Chondrocyte (in vitro differentiated cells): Measurements from ENCODE around the gene ANTXR1. TPM values are rescaled to one million over a fixed set of nuclear protein-coding genes. Genes with fewer than 3 reads are reported as not detected.

Experiments used
- DNase-seq: peaks from one replicate; pipeline ENCODE4 v3.0.0; 2021; ENCODE audit warnings: mixed read lengths, low spot score
- H3K27ac Mint-ChIP-seq: one replicate; pipeline ENCODE4 v1.8.0; 2021; ENCODE audit warnings: mild to moderate bottlenecking, moderate library complexity, mixed read lengths; ENCODE audit not compliant: unreplicated experiment
- H3K27me3 Mint-ChIP-seq: 2 replicates; pipeline ENCODE4 v1.8.0; 2021; ENCODE audit warnings: low read depth, mixed read lengths
- H3K36me3 Mint-ChIP-seq: 2 replicates; pipeline ENCODE4 v1.8.0; 2021; ENCODE audit warnings: low read depth, mixed read lengths
- H3K4me1 Mint-ChIP-seq: 2 replicates; pipeline ENCODE4 v1.8.0; 2021; ENCODE audit warnings: low read depth, mild to moderate bottlenecking, mixed read lengths
- H3K4me3 Mint-ChIP-seq: one replicate; pipeline ENCODE4 v1.8.0; 2021; ENCODE audit warnings: mild to moderate bottlenecking, moderate library complexity, mixed read lengths; ENCODE audit not compliant: unreplicated experiment
- H3K9me3 Mint-ChIP-seq: 2 replicates; pipeline ENCODE4 v1.8.0; 2021; ENCODE audit warnings: low read depth, mixed read lengths
- total RNA-seq: library from RNA; stranded (reverse); gene quantifications from 3 replicates; pipeline ENCODE4 v1.2.1, GENCODE V29; 2021
- TF ChIP-seq, protein P1 (sequence below): fragments of 200-600 bp; sonication (generic); IDR thresholded peaks from 2 replicates; pipeline ENCODE4 v1.5.0; 2021; ENCODE audit warnings: antibody characterized with exemption, mild to moderate bottlenecking, moderate library complexity

Gene ANTXR1
- total RNA-seq, 1 donor from 2014 or later, result 351 TPM

DNA sequence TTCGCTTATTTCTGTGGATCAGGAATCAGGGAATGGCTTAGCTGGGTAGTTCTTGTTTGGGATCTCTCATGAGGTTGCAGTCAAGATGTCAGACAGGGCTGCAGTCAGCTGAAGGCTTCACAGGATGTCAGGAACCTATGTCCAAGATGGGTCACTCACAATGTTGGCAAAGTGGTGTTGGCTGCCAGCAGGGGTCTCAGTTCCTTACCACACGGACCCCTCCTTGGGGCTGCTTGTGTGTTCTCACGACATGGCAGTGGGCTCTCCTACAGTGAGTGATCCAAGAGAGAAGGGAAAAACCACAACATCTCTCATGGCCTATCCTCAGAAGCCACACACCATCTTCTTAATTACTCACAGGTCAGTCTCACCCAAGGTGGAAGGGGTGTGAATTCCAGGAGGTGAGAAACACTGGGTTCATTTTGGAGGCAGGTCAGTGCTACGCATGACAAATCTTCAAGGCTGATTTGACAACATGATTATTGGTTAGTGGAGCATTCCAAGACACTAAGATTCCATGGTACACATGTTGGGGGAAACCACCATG lies 1.3 kb upstream of the ANTXR1 start:
- H3K27ac Mint-ChIP-seq, result no peak overlapping the region
- no peak overlapping the region for H3K4me3 Mint-ChIP-seq
- no peak for DNase-seq
- H3K4me1 Mint-ChIP-seq, result peaks cover 41% of the 10 kb centered on the region
- H3K27me3 Mint-ChIP-seq, result no peaks in the 10 kb centered on the region
- peaks cover 5% of the 10 kb centered on the region for H3K9me3 Mint-ChIP-seq
- TF ChIP-seq, protein P1, sequence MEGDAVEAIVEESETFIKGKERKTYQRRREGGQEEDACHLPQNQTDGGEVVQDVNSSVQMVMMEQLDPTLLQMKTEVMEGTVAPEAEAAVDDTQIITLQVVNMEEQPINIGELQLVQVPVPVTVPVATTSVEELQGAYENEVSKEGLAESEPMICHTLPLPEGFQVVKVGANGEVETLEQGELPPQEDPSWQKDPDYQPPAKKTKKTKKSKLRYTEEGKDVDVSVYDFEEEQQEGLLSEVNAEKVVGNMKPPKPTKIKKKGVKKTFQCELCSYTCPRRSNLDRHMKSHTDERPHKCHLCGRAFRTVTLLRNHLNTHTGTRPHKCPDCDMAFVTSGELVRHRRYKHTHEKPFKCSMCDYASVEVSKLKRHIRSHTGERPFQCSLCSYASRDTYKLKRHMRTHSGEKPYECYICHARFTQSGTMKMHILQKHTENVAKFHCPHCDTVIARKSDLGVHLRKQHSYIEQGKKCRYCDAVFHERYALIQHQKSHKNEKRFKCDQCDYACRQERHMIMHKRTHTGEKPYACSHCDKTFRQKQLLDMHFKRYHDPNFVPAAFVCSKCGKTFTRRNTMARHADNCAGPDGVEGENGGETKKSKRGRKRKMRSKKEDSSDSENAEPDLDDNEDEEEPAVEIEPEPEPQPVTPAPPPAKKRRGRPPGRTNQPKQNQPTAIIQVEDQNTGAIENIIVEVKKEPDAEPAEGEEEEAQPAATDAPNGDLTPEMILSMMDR, result peak; percentile 15
- no peaks in the 10 kb centered on the region for H3K36me3 Mint-ChIP-seq

DNA sequence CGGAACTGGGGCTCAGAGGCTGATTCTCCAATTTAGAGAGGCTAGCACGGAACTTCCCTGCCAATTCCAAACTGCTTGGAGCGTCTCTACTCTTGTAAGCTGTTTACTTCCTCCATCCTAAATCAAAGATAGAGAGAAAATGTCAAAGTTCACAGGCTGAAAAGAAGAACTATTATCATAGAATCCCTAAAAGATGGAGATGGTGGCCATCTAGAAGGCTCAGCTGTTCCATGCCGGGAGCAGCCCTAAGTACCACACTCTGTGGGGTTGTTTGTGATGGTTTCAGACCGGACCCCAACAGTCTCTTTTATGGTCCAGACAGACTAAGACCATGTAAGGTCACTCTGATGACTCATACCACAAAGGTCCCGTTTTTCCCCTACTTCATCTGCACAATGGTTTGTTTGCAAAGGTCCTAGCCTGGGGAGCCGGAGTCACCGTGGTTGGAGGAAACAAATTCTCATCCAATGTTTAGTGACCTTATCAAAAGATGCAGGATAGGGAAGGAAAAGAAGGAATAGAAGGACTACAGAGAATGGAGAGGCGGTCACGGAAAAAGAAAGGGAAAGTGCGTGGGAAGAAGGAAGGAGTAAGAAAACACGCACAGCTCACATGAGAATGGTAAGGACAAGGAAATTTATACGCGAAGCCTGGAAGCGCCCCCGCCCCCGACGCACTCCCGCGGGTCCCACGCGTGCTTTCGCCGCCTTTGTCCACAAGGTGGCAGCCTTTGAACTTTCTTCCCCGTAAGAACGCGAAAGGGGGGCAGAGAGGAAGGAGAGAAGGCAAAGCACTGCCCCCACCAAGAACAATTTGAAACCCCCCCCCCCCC lies 453 bp upstream of the ANTXR1 start:
- H3K36me3 Mint-ChIP-seq, result no peaks in the 10 kb centered on the region
- H3K4me1 Mint-ChIP-seq, result peaks cover 50% of the 10 kb centered on the region
- TF ChIP-seq, protein P1, result peak; percentile 91
- H3K27ac Mint-ChIP-seq, result peak overlapping the region; percentile 93
- no peaks in the 10 kb centered on the region for H3K27me3 Mint-ChIP-seq
- peak; percentile 55 for DNase-seq
- peaks cover 5% of the 10 kb centered on the region for H3K9me3 Mint-ChIP-seq
- H3K4me3 Mint-ChIP-seq, result peak overlapping the region; percentile 94

DNA sequence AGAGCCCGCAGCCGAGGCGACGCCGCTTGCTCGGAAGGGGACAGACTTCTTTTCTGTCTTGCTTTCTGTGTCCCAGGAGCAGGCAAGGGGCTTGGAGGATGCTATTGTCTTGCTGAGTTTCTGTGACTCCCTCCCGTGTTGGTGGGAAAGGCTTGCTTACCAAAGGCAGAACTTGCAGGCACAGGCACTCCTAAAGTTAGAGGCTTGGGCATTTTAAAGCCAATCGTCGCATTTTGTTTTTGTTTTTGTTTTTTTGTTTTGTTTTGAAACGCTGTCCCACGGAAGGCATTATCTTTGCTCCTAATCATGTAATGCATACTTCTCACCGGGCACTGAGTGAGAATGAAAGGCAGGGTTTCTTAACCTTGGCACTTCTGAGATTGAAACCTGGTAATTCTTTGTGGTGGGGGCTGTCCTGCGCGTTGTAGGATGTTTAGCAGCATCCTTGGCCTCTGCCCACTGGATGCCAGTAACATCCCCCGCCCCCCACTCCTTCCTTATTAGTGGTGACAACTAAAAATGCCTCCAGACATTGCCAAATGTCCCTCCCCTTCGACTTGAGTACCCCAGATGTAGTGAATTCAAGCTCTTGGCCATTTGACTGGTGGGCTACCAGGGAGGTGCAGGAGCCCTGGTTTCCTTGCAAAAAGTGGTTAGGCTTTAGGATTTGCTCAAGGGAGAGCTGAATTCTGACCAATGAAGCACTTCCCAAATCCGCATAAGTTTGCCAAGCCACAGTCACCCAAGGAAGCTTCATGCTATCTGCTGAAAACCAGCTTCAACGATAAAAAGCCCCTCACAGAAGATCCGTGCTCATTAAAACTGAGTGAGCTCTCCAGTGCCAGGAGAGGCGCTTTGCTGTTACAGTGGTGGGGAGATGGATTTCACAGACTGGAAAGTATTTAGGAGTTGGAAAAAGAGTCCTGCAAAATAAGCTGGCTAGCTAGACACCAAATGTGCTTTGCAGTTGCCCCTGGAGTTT lies 1.2 kb downstream of the ANTXR1 start:
- no peaks in the 10 kb centered on the region for H3K9me3 Mint-ChIP-seq
- H3K4me1 Mint-ChIP-seq, result peaks cover 65% of the 10 kb centered on the region
- H3K27me3 Mint-ChIP-seq, result no peaks in the 10 kb centered on the region
- peaks cover 2% of the 10 kb centered on the region for H3K36me3 Mint-ChIP-seq
- peak overlapping the region; percentile 79 for H3K27ac Mint-ChIP-seq
- TF ChIP-seq, protein P1, result peak; percentile 50
- peak overlapping the region; percentile 94 for H3K4me3 Mint-ChIP-seq
- DNase-seq, result no peak

DNA sequence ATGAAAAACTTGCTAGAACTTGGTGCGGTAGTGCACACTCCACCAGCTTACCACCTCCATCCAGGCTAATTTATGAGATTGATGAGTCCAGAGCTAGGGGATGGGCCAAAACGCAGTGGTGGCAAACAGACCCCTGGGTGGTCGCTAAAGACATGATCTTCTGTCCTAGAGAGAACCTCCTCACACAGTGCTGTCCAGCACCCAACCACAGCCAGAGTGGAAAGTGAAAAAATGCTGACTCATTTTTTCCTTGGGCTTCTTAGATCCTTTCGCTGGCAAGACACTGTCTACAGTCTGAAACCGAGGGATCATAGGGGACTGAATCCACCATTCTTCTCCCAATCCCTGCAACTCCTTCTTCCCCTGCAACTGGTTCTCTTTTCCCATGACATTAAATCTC lies 4.1 kb downstream of the ANTXR1 start:
- Mint-ChIP-seq H3K4me1 (peaks cover 74% of the 10 kb centered on the region), H3K36me3 (peaks cover 2% of the 10 kb centered on the region), H3K4me3 (peak overlapping the region; percentile 53), H3K27ac (peak overlapping the region; percentile 55), H3K27me3 (no peaks in the 10 kb centered on the region), H3K9me3 (no peaks in the 10 kb centered on the region)
- TF ChIP-seq, protein P1, result no peak
- DNase-seq, result no peak

DNA sequence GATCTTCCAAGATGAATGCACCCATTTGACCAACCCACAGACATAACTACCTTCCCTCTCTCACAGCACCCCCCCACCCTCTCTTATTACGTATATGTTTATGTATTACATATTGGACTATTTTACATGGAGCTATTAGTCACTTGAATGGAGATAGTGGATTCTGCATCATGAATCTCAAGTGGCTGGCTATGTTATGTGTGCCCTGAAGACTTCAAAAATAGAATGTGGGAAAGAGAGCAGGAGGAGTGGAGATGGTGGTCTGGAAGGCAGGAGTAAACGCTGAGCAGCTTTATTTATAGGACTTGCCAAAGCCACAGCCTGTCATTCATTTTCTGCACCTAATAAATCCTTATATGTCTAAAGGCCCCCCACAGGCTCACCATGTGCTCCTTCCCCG lies 4.9 kb downstream of the ANTXR1 start:
- no peaks in the 10 kb centered on the region for H3K9me3 Mint-ChIP-seq
- TF ChIP-seq, protein P1, result no peak
- H3K27me3 Mint-ChIP-seq, result no peaks in the 10 kb centered on the region
- H3K4me3 Mint-ChIP-seq, result peak overlapping the region; percentile 8
- H3K4me1 Mint-ChIP-seq, result peaks cover 72% of the 10 kb centered on the region
- H3K27ac Mint-ChIP-seq, result peak overlapping the region; percentile 55
- DNase-seq, result no peak
- peaks cover 2% of the 10 kb centered on the region for H3K36me3 Mint-ChIP-seq
